Loucy (cell line): ENCODE results near the gene SERPINC1.

Experiments used
- H2AFZ ChIP-seq: fragments of 200-600 bp; sonication (generic); 2 replicates; pipeline ENCODE4 v1.6.0; 2016; ENCODE audit warnings: antibody characterized with exemption, mild to moderate bottlenecking, low read length, moderate library complexity
- H3F3A ChIP-seq: fragments of 200-600 bp; 2 replicates; pipeline ENCODE4 v1.6.0; 2016; ENCODE audit warnings: antibody characterized with exemption, low read depth, mild to moderate bottlenecking
- H3K27me3 ChIP-seq: fragments of 200-600 bp; sonication (generic); 2 replicates; pipeline ENCODE4 v1.6.1; 2014; ENCODE audit warnings: low read length, mild to moderate bottlenecking; ENCODE audit not compliant: insufficient read depth, poor library complexity, severe bottlenecking
- H3K36me3 ChIP-seq: fragments of 200-600 bp; sonication (generic); 2 replicates; pipeline ENCODE4 v1.6.1; 2016; ENCODE audit warnings: low read length; ENCODE audit not compliant: insufficient read depth
- H3K4me1 ChIP-seq: fragments of 200-600 bp; sonication (generic); 2 replicates; pipeline ENCODE4 v1.5.1; 2014; ENCODE audit warnings: low read length, mild to moderate bottlenecking; ENCODE audit not compliant: insufficient read depth, poor library complexity, severe bottlenecking
- H3K4me2 ChIP-seq: fragments of 200-600 bp; sonication (generic); 2 replicates; pipeline ENCODE4 v1.6.0; 2014; ENCODE audit warnings: antibody characterized with exemption, low read length, low read depth, mild to moderate bottlenecking; ENCODE audit not compliant: poor library complexity, severe bottlenecking
- H3K4me3 ChIP-seq: fragments of 200-600 bp; sonication (generic); 2 replicates; pipeline ENCODE4 v1.5.1; 2014; ENCODE audit warnings: low read length, mild to moderate bottlenecking, mixed read lengths; ENCODE audit not compliant: poor library complexity, severe bottlenecking
- H3K79me2 ChIP-seq: fragments of 200-600 bp; sonication (generic); 2 replicates; pipeline ENCODE4 v1.6.1; 2014; ENCODE audit warnings: low read length; ENCODE audit not compliant: insufficient read depth
- H3K9ac ChIP-seq: fragments of 200-600 bp; sonication (generic); 2 replicates; pipeline ENCODE4 v1.6.0; 2014; ENCODE audit warnings: mild to moderate bottlenecking, low read depth, low read length, moderate library complexity; ENCODE audit not compliant: poor library complexity, severe bottlenecking
- H3K9me2 ChIP-seq: fragments of 200-600 bp; sonication (generic); replicated peaks from 2 replicates; pipeline ENCODE4 v1.6.1; 2016; ENCODE audit warnings: low read depth, low read length, mixed read lengths
- H3K9me3 ChIP-seq: fragments of 200-600 bp; sonication (generic); 2 replicates; pipeline ENCODE4 v1.6.1; 2014; ENCODE audit warnings: mild to moderate bottlenecking, antibody characterized with exemption, low read length, low read depth; ENCODE audit not compliant: insufficient read depth
- H4K20me1 ChIP-seq: fragments of 200-600 bp; sonication (generic); 2 replicates; pipeline ENCODE4 v1.6.0; 2014; ENCODE audit warnings: antibody characterized with exemption, low read length, mild to moderate bottlenecking; ENCODE audit not compliant: insufficient read depth, poor library complexity, severe bottlenecking
- CTCF ChIP-seq: fragments of 200-600 bp; sonication (generic); conservative IDR thresholded peaks from 2 replicates; pipeline ENCODE4 v1.5.1; 2014; ENCODE audit warnings: mild to moderate bottlenecking, antibody characterized with exemption, low read length
- EZH2phosphoT487 ChIP-seq: fragments of 200-600 bp; IDR thresholded peaks from 2 replicates; pipeline ENCODE4 v1.6.1; 2018; ENCODE audit warnings: antibody characterized with exemption, mild to moderate bottlenecking, moderate library complexity, borderline replicate concordance

Gene SERPINC1

GRCh38 chr1:173920861-173921260 lies 3.7 kb upstream of the SERPINC1 start:
- Histone ChIP-seq H3F3A (no peaks in the 10 kb centered on the region), H3K9ac (no peak overlapping the region)
- TF ChIP-seq CTCF (no peak), EZH2phosphoT487 (no peak)

GRCh38 chr1:173917635-173918493 lies 737 bp upstream of the SERPINC1 start:
- H3K36me3 ChIP-seq, result no peaks in the 10 kb centered on the region
- H3K4me1 ChIP-seq, result no peaks in the 10 kb centered on the region
- H3K9me2 ChIP-seq, result no peaks in the 10 kb centered on the region
- no peak overlapping the region for H3K9ac ChIP-seq
- no peaks in the 10 kb centered on the region for H3F3A ChIP-seq
- TF ChIP-seq CTCF (no peak), EZH2phosphoT487 (no peak)
- H3K27me3 ChIP-seq, result no peaks in the 10 kb centered on the region
- no peaks in the 10 kb centered on the region for H3K9me3 ChIP-seq
- no peak overlapping the region for H3K4me2 ChIP-seq
- no peaks in the 10 kb centered on the region for H3K79me2 ChIP-seq
- no peaks in the 10 kb centered on the region for H4K20me1 ChIP-seq
- H3K4me3 ChIP-seq, result no peak overlapping the region
- no peak overlapping the region for H2AFZ ChIP-seq

More at GRCh38 chr1:173920861-173921260, 3.7 kb upstream of the SERPINC1 start:
- Histone ChIP-seq H3K4me1 (no peaks in the 10 kb centered on the region), H3K9me3 (no peaks in the 10 kb centered on the region), H4K20me1 (no peaks in the 10 kb centered on the region), H3K9me2 (no peaks in the 10 kb centered on the region), H3K4me2 (no peak overlapping the region), H3K4me3 (no peak overlapping the region), H3K79me2 (no peaks in the 10 kb centered on the region), H3K36me3 (no peaks in the 10 kb centered on the region), H3K27me3 (no peaks in the 10 kb centered on the region), H2AFZ (no peak overlapping the region)

GRCh38 chr1:173916667-173917066 lies 460 bp downstream of the SERPINC1 start:
- H3K4me1 ChIP-seq, result no peaks in the 10 kb centered on the region
- no peak overlapping the region for H2AFZ ChIP-seq
- no peaks in the 10 kb centered on the region for H3K9me2 ChIP-seq
- no peaks in the 10 kb centered on the region for H3F3A ChIP-seq
- no peak for TF ChIP-seq CTCF
- H3K4me3 ChIP-seq, result no peak overlapping the region
- H3K36me3 ChIP-seq, result no peaks in the 10 kb centered on the region
- H3K79me2 ChIP-seq, result no peaks in the 10 kb centered on the region
- H4K20me1 ChIP-seq, result no peaks in the 10 kb centered on the region
- H3K9me3 ChIP-seq, result no peaks in the 10 kb centered on the region
- H3K9ac ChIP-seq, result no peak overlapping the region
- no peaks in the 10 kb centered on the region for H3K27me3 ChIP-seq
- H3K4me2 ChIP-seq, result no peak overlapping the region
